GM12872 (cell line): ENCODE measurements around the gene ZNF787.

Experiments
- CTCF ChIP-seq: IDR thresholded peaks from 3 replicates; pipeline ENCODE4 v1.5.1; 2011; ENCODE audit warnings: low read depth, mild to moderate bottlenecking, low read length, moderate library complexity; ENCODE audit not compliant: insufficient read depth

ZNF787 gene

GRCh38 chr19:56159009-56159559, 38.0 kb upstream of the ZNF787 start:
- no peak for TF ChIP-seq CTCF

- TF ChIP-seq CTCF = no peak
Measured at GRCh38 chr19:56158170-56158757, 37.2 kb upstream of the ZNF787 start.

- no peak for TF ChIP-seq CTCF
Measured at GRCh38 chr19:56156768-56157167, 35.7 kb upstream of the ZNF787 start.

GRCh38 chr19:56155124-56155687, 34.1 kb upstream of the ZNF787 start:
- peak; percentile 46 for TF ChIP-seq CTCF

GRCh38 chr19:56153507-56153906, 32.4 kb upstream of the ZNF787 start:
- TF ChIP-seq CTCF = no peak

GRCh38 chr19:56152644-56153043, 31.5 kb upstream of the ZNF787 start:
- TF ChIP-seq CTCF = no peak

GRCh38 chr19:56150358-56150757, 29.3 kb upstream of the ZNF787 start:
- no peak for TF ChIP-seq CTCF
